ENCODE results near the gene USP9X. TPM values are rescaled to one million over a fixed set of nuclear protein-coding genes. Genes with fewer than 3 reads are reported as not detected.

Gene USP9X
- total and polyA plus RNA-seq, 2 experiments from 2014 or later, result 62.2 to 329 TPM

- TF ChIP-seq ZNF462 (CRISPR knock-in tag; IDR thresholded peaks at IDR 0.05), result no peak
Observed at GRCh38 chrX:41142130-41142910, 57.1 kb downstream of the USP9X start (continued).

- peaks cover 75% of the 10 kb centered on the region for H3K36me3 Mint-ChIP-seq (ENCODE audit: low read depth)
- peaks cover 81% of the 10 kb centered on the region for H3K79me2 ChIP-seq (replicated peaks; ENCODE audit: insufficient read depth)
- TF ChIP-seq EZH2phosphoT487 (IDR thresholded peaks at IDR 0.05; ENCODE audit: unreplicated experiment) (no peak), CTCF (conservative IDR thresholded peaks at IDR 0.05; ENCODE audit: low read depth in 2 of 2) (no peak), JUNB (IDR thresholded peaks at IDR 0.05; ENCODE audit: unreplicated experiment) (no peak)
Observed at GRCh38 chrX:41144873-41145272, 59.6 kb downstream of the USP9X start.

More at GRCh38 chrX:41144873-41145272, 59.6 kb downstream of the USP9X start:
- Mint-ChIP-seq H3K4me1 (peaks cover 2% of the 10 kb centered on the region; the same call in 1 of the 3 replicates), H3K27me3 (ENCODE audit: insufficient read depth, low read depth, poor library complexity) (no peaks in the 10 kb centered on the region), H3K9me3 (no peaks in the 10 kb centered on the region), H3K4me3 (no peak overlapping the region), H3K27ac (no peak overlapping the region)
- H3F3A ChIP-seq (replicated peaks; ENCODE audit: low read depth), result peaks cover 11% of the 10 kb centered on the region; the same call in 1 of the 2 replicates
- no peak overlapping the region for H3K4me3 ChIP-seq
- 0 out of 2 replicates have a peak overlapping the region, but pooled peaks have one; percentile 53 for H3K27ac ChIP-seq (ENCODE audit: low read depth)
- H4K20me1 ChIP-seq (replicated peaks; ENCODE audit: insufficient read depth), result no peaks in the 10 kb centered on the region; the same call in 1 of the 2 replicates
- H2AFZ ChIP-seq, result no peak overlapping the region
- H3K9me2 ChIP-seq (ENCODE audit: insufficient read depth), result no peaks in the 10 kb centered on the region
- peaks cover 66% of the 10 kb centered on the region for H3K36me3 ChIP-seq (ENCODE audit: insufficient read depth)
- H3K4me1 ChIP-seq (ENCODE audit: insufficient read depth), result no peaks in the 10 kb centered on the region
- H3K4me2 ChIP-seq, result no peak overlapping the region
- H3K27me3 ChIP-seq (ENCODE audit: insufficient read depth), result no peaks in the 10 kb centered on the region
- ATAC-seq, result no peak
- DNase-seq (ENCODE audit: low spot score), result no peak
